ENCODE data around the gene SLC16A9. TPM values are rescaled to one million over a fixed set of nuclear protein-coding genes. Genes with fewer than 3 reads are reported as not detected.
"Not testable (repeated sequence)": the region's sequence is repeated elsewhere in the genome, so short reads cannot be mapped to it uniquely, and the experiment has no call there.

The SLC16A9 gene
- total RNA-seq, 1 donor from 2014 or later, result 4.2 TPM

- no peak overlapping the region for H3K4me3 Mint-ChIP-seq
- H3K27me3 Mint-ChIP-seq (ENCODE audit: insufficient read depth), result peaks cover 2% of the 10 kb centered on the region
- intact Hi-C loops (cut with micrococcal nuclease), result no loop called here
- H3K9me3 Mint-ChIP-seq, result no peaks in the 10 kb centered on the region
- H3K4me1 Mint-ChIP-seq (ENCODE audit: low read depth), result peaks cover 11% of the 10 kb centered on the region
- no peak for DNase-seq (ENCODE audit: low spot score)
- no peak overlapping the region for H3K27ac Mint-ChIP-seq
- peaks cover 3% of the 10 kb centered on the region for H3K36me3 Mint-ChIP-seq (ENCODE audit: low read depth)
Measured at GRCh38 chr10:59682986-59683937, 26.4 kb downstream of the SLC16A9 start.

- Mint-ChIP-seq H3K27me3 (ENCODE audit: insufficient read depth) (peaks cover 2% of the 10 kb centered on the region), H3K4me1 (ENCODE audit: low read depth) (peaks cover 11% of the 10 kb centered on the region), H3K4me3 (no peak overlapping the region), H3K9me3 (no peaks in the 10 kb centered on the region), H3K36me3 (ENCODE audit: low read depth) (peaks cover 3% of the 10 kb centered on the region), H3K27ac (no peak overlapping the region)
- no peak for DNase-seq (ENCODE audit: low spot score)
- intact Hi-C loops (cut with micrococcal nuclease), result no loop called here
Measured at GRCh38 chr10:59680199-59680598, 29.5 kb downstream of the SLC16A9 start.

- Mint-ChIP-seq H3K27ac (peak overlapping the region; percentile 13), H3K27me3 (ENCODE audit: insufficient read depth) (peaks cover 2% of the 10 kb centered on the region), H3K9me3 (no peaks in the 10 kb centered on the region), H3K4me3 (no peak overlapping the region), H3K36me3 (ENCODE audit: low read depth) (peaks cover 3% of the 10 kb centered on the region), H3K4me1 (ENCODE audit: low read depth) (peaks cover 11% of the 10 kb centered on the region)
- DNase-seq (ENCODE audit: low spot score), result peak; percentile 2
- intact Hi-C loops (cut with micrococcal nuclease), result no loop called here
Measured at GRCh38 chr10:59678884-59679301, 30.8 kb downstream of the SLC16A9 start.

- Mint-ChIP-seq H3K4me3 (no peak overlapping the region), H3K27ac (no peak overlapping the region), H3K4me1 (ENCODE audit: low read depth) (peaks cover 11% of the 10 kb centered on the region), H3K27me3 (ENCODE audit: insufficient read depth) (peaks cover 2% of the 10 kb centered on the region), H3K36me3 (ENCODE audit: low read depth) (peaks cover 2% of the 10 kb centered on the region), H3K9me3 (no peaks in the 10 kb centered on the region)
- no peak for DNase-seq (ENCODE audit: low spot score)
- intact Hi-C loops (cut with micrococcal nuclease), result no loop called here
Measured at GRCh38 chr10:59677253-59677831, 32.3 kb downstream of the SLC16A9 start.

- no peak overlapping the region for H3K4me3 Mint-ChIP-seq
- no peaks in the 10 kb centered on the region for H3K9me3 Mint-ChIP-seq
- H3K4me1 Mint-ChIP-seq (ENCODE audit: low read depth), result peaks cover 11% of the 10 kb centered on the region
- no peak overlapping the region for H3K27ac Mint-ChIP-seq
- H3K36me3 Mint-ChIP-seq (ENCODE audit: low read depth), result no peaks in the 10 kb centered on the region
- peaks cover 2% of the 10 kb centered on the region for H3K27me3 Mint-ChIP-seq (ENCODE audit: insufficient read depth)
- DNase-seq (ENCODE audit: low spot score), result no peak
- intact Hi-C loops (cut with micrococcal nuclease), result no loop called here
Measured at GRCh38 chr10:59675812-59676211, 33.8 kb downstream of the SLC16A9 start.

GRCh38 chr10:59674215-59674836, 35.3 kb downstream of the SLC16A9 start:
- Mint-ChIP-seq H3K27me3 (ENCODE audit: insufficient read depth) (peaks cover 2% of the 10 kb centered on the region), H3K9me3 (no peaks in the 10 kb centered on the region), H3K27ac (no peak overlapping the region), H3K4me3 (no peak overlapping the region), H3K36me3 (ENCODE audit: low read depth) (no peaks in the 10 kb centered on the region), H3K4me1 (ENCODE audit: low read depth) (peaks cover 7% of the 10 kb centered on the region)
- DNase-seq (ENCODE audit: low spot score), result no peak
- intact Hi-C loops (cut with micrococcal nuclease), result no loop called here

- DNase-seq (ENCODE audit: low spot score), result no peak
- H3K4me3 Mint-ChIP-seq, result no peak overlapping the region
- H3K27ac Mint-ChIP-seq, result no peak overlapping the region
- H3K27me3 Mint-ChIP-seq (ENCODE audit: insufficient read depth), result no peaks in the 10 kb centered on the region
- H3K9me3 Mint-ChIP-seq, result peaks cover 6% of the 10 kb centered on the region
- H3K36me3 Mint-ChIP-seq (ENCODE audit: low read depth), result peaks cover 5% of the 10 kb centered on the region
- no peaks in the 10 kb centered on the region for H3K4me1 Mint-ChIP-seq (ENCODE audit: low read depth)
- intact Hi-C loops (cut with micrococcal nuclease), result no loop called here
Measured at GRCh38 chr10:59672150-59672875, 37.3 kb downstream of the SLC16A9 start.

GRCh38 chr10:59670269-59670668, 39.4 kb downstream of the SLC16A9 start:
- Mint-ChIP-seq H3K4me3 (no peak overlapping the region), H3K36me3 (ENCODE audit: low read depth) (peaks cover 8% of the 10 kb centered on the region), H3K4me1 (ENCODE audit: low read depth) (no peaks in the 10 kb centered on the region), H3K27ac (no peak overlapping the region), H3K27me3 (ENCODE audit: insufficient read depth) (no peaks in the 10 kb centered on the region), H3K9me3 (peaks cover 9% of the 10 kb centered on the region)
- no peak for DNase-seq (ENCODE audit: low spot score)
- intact Hi-C loops (cut with micrococcal nuclease), result no loop called here

- DNase-seq (ENCODE audit: low spot score), result no peak
- Mint-ChIP-seq H3K9me3 (peaks cover 9% of the 10 kb centered on the region), H3K36me3 (ENCODE audit: low read depth) (peaks cover 10% of the 10 kb centered on the region), H3K27ac (no peak overlapping the region), H3K4me1 (ENCODE audit: low read depth) (no peaks in the 10 kb centered on the region), H3K27me3 (ENCODE audit: insufficient read depth) (no peaks in the 10 kb centered on the region), H3K4me3 (no peak overlapping the region)
- intact Hi-C loops (cut with micrococcal nuclease), result no loop called here
Measured at GRCh38 chr10:59668096-59668495, 41.6 kb downstream of the SLC16A9 start.

GRCh38 chr10:59666310-59666709, 43.3 kb downstream of the SLC16A9 start:
- no peaks in the 10 kb centered on the region for H3K27me3 Mint-ChIP-seq (ENCODE audit: insufficient read depth)
- DNase-seq (ENCODE audit: low spot score), result no peak
- H3K27ac Mint-ChIP-seq, result no peak overlapping the region
- no peaks in the 10 kb centered on the region for H3K4me1 Mint-ChIP-seq (ENCODE audit: low read depth)
- peaks cover 10% of the 10 kb centered on the region for H3K36me3 Mint-ChIP-seq (ENCODE audit: low read depth)
- H3K4me3 Mint-ChIP-seq, result no peak overlapping the region
- H3K9me3 Mint-ChIP-seq, result peaks cover 9% of the 10 kb centered on the region
- intact Hi-C loops (cut with micrococcal nuclease), result no loop called here

GRCh38 chr10:59663213-59663612, 46.4 kb downstream of the SLC16A9 start:
- peaks cover 22% of the 10 kb centered on the region for H3K9me3 Mint-ChIP-seq

GRCh38 chr10:59657724-59658123, 51.9 kb downstream of the SLC16A9 start:
- Mint-ChIP-seq H3K36me3 (ENCODE audit: low read depth) (peaks cover 3% of the 10 kb centered on the region), H3K27ac (no peak overlapping the region), H3K27me3 (ENCODE audit: insufficient read depth) (no peaks in the 10 kb centered on the region), H3K4me3 (no peak overlapping the region), H3K9me3 (peaks cover 15% of the 10 kb centered on the region), H3K4me1 (ENCODE audit: low read depth) (peaks cover 11% of the 10 kb centered on the region)
- intact Hi-C loops (cut with micrococcal nuclease), result no loop called here
- DNase-seq (ENCODE audit: low spot score), result no peak

More at GRCh38 chr10:59663213-59663612, 46.4 kb downstream of the SLC16A9 start:
- H3K4me1 Mint-ChIP-seq (ENCODE audit: low read depth); DNase-seq (ENCODE audit: low spot score); H3K4me3 Mint-ChIP-seq; H3K27ac Mint-ChIP-seq; H3K27me3 Mint-ChIP-seq (ENCODE audit: insufficient read depth); intact Hi-C loops (cut with micrococcal nuclease): not testable (repeated sequence)
- H3K36me3 Mint-ChIP-seq (ENCODE audit: low read depth), result peaks cover 11% of the 10 kb centered on the region
